T1000 (cell line): ENCODE results near the gene DCAF17.
"Not testable (repeated sequence)": the region's sequence is repeated elsewhere in the genome, so short reads cannot be mapped to it uniquely, and the experiment has no call there.

Experiments
- DNase-seq: peaks from one replicate; lab custom pipeline; 2025; ENCODE audit warnings: mixed read lengths; lab: John Stamatoyannopoulos, UW

The DCAF17 gene

DNA sequence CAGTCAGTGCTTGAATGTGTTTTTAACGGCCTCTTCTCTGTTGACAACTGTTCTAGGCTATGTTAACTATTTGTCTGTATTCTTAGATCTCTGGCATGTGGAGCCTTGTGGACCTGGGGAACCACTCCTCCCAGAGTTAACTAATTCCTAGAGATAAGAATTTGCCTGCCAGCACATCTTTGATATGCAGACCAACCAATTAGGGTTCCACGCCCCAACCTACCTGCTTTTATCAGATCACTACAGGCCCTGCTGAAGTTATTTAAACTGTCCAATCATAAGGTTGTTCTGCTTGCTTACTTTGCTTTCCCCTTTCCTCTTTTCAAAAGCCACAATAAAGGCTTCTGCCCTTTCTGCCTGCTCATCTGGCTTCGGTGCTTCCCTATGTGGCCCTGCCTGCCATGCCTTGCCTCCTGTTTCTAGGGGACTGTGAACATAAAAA, 79.7 kb downstream of the DCAF17 start:
- DNase-seq: no peak

DNA sequence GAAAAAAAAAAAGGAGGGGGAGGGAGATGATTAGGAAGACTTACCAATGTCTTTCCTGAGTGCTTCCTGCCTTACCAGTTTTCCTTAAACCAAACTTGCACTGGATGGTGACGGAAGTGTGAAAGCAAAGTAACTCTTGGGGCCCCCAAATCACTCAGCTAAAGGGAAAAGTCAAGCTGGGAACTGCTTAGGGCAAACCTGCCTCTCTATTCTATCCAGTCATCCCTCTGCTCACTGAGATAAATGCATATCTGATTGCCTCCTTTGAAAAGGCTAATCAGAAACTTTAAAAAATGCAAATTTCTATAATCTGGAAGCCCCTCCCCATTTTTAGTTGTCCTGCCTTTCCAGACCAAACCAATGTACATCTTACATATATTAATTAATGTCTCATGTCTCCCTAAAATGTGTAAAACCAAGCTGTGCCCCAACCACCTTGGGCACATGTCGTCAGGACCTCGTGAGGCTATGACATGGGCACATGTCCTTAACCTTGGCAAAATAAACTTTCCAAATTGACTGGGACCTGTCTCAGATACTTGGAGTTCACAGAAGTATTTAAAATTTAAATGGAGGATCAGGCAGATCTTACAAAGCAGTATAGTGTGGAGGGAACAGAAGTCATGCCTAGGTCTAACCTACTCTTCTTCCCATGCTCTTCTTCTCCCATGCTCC, 81.0 kb downstream of the DCAF17 start:
- no peak for DNase-seq

DNA sequence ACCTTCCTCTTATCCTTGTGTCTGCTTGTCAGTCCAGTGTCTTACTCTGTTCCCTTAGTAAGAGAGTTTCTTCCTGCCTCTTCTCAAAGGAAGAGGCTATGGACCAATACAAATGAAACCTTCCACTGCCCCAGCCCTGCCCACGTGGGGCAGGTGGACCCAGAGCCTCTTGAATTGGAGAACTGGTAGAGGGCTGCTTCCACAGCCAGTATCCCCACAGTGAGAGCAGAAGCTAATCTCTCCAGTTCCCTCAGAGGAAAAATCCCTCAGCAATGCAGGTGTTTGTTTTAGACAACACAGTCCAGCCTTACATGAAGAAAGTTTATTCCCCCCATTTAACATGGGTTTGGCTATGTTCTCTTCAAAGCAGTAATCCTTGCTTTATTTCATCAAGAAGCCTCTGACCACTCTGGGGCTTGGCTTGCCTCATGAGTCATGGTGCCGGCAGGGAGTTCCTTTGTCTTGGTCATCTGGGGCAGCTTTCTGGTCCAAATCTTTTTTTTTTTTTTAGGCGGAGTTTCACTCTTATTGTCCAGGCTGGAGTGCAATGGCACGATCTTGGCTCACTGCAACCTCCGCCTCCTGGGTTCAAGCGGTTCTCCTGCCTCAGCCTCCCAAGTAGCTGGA, 81.8 kb downstream of the DCAF17 start:
- no peak for DNase-seq

DNA sequence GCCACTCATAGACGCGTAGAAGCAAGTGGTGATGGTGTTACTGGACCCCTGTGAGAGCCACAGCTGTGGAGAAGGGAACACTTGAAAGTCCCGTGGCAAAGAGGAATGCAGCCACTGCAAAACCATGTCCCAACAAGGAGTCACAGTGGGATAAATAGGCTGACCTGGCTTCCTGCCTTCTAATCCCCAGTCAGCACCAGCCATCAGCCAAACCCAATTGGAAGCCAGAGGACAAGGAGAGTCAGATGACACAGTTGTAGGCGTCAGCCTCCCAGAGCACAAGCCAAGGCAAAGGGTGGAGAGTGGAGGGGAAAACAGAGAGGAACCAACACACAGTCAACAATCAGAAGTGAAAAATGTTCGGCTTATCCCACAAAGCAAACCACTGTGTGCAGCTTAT, 82.8 kb downstream of the DCAF17 start:
- DNase-seq: no peak

DNA sequence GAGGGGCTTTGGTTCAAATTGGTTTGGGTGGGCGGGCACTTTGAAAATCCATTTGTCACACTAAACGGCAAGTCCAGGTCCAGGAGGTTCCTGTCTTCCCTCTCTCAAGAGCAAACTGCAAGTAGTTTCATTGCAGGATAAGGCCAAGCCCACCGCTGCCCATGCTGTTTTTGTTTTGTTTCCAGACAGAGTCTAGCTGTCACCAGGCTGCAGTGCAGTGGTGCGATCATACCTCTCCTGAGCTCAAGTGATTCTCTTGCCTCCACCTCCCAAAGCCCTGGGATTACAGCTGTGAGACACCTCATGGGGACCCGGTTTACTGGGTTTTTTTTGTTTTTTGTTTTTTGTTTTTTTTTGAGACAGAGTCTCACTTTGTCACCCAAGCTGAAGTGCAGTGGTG, 86.4 kb downstream of the DCAF17 start:
- no peak for DNase-seq

DNA sequence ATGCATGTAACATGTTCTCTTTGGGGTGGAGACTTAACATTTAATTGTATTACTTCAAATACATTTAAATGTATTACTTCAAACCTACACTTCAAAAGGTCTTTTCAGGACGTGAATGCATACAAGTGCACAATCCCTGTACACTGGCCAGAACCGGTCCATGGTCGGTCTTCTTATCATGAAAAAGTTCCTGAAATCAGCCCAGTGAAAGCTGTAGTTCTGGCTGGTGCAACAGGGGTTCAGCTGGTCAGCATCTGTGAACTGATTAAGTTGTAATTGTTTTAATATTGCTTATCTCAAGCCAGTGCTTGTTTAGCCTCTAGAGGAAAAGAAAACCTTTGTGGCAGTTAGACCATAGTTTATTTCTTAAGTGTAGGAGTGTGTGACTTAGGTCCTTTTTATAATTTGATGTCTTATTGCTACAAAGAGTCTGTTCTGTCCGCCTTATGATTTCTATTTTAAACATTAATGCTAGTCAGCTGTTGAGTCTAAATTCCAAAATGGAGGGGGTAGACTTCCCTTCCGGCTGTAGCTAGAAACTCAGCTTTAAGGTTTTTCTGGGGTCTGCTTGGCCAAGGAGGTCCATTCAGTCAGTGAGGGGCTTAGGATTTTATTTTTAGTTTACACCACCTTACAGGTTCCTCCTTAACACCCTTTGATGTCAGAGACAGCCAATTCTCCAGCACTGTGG, 87.5 kb downstream of the DCAF17 start:
- no peak for DNase-seq

DNA sequence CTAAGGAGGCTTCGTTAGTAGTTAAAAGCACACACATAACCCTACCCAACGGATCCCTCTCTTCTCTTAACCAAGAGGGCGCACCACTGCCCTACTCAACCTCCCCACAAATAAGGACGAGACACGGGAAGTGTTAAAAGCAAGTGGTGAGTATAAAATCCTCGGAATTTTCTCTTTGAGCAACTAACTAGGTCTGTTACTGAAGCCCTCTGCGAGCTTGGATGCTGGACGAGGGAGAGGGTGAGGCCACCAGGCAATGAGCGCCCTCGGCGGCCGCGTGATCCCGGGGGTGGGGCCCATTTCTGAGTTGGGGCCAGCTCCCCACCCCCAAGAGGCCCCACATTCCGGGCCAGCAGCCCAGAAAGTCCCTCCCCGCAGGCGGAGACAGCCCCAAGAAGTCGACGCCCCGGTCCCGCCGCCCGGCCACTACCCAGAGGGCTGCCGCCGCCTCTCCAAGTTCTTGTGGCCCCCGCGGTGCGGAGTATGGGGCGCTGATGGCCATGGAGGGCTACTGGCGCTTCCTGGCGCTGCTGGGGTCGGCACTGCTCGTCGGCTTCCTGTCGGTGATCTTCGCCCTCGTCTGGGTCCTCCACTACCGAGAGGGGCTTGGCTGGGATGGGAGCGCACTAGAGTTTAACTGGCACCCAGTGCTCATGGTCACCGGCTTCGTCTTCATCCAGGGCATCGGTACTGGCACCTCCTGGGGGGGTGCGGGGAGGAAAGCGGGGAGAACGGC, 88.2 kb downstream of the DCAF17 start, which contains the start of gene CYBRD1:
CYBRD1 (plus strand) TSS at position 423 of the 736 bp plus-strand sequence; CDS start at position 495, 72 bp downstream.
- peak; percentile 61 for DNase-seq

DNA sequence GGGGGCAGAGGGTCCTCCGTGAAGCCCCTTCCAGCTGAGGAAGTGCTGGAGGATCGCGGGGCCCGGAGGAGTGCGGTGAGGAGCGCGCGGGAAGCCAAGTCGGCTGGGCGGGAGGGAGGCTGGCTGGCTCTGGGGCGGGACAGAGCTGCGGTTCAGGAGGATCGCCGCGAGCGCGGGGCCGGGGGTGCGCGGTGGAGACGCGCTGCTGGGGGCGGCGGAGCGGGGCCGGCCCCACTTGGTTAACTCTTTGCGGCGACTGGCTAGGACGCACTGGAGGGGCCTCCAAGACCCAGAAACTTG, 88.7 kb downstream of the DCAF17 start:
- DNase-seq: no peak

DNA sequence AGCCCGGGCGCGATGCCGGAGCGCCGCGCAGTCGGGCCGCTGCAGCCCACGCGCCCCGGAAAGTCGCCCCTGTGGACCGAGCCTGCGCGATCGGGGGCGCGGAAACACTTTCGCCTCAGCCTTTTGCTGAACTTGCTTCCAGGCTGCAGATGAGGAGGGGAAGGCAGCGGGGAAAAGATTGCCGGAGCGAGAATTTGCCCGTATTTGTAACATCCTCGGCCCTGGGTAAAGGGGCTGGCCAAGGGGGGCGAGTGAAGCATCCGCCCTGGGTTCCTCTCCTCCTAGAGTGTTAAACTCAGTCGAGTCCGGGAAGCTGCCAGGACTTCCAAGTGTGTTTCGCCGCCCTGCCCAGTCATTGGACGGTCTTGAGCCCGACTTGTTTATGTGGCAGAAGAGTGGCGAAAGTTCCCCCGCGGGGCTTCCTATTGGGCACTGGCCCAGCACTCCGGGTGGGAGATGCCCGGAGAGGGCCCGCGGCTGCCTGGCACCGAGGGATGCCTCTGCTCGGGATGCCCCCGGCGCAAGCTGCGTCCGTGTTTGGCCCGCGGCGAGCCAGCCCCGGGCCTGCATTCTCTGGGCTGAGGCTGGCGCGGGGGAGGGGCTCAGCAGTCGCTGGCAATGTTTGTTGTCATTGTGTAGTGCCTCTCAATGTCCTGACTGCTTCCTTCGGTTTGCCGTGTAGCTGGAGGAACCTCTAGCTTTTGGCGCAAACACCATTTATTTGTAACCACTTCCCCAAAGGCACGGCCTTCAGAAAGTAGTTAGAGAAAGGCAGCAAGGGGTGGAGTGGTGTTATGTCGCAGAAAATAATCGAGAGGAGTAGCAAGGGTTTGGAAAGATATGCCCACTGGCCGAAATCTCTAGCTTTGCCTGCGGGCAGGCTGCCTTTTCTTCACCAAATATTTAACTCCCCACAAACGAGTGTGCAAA, 89.3 kb downstream of the DCAF17 start:
- DNase-seq: peak; percentile 66

DNA sequence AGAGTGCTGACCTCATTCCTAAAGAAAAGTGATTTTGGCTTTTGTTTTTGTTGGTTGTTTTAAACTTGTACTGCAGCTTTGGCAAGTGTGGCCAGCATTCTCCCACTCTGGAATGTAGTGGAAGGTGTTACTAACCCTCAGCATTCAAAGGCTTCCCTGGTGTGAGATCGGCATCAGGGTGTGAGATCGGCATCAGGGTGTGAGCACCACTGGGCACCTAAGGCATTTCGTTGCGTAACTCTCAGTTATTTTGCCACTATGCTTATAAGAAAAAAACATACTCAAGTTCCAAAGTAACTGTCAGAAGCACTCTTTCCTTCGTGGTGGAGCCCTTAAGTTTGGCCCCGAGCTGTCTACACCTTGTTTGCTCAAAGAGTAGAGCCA, 90.0 kb downstream of the DCAF17 start:
- DNase-seq: no peak

DNA sequence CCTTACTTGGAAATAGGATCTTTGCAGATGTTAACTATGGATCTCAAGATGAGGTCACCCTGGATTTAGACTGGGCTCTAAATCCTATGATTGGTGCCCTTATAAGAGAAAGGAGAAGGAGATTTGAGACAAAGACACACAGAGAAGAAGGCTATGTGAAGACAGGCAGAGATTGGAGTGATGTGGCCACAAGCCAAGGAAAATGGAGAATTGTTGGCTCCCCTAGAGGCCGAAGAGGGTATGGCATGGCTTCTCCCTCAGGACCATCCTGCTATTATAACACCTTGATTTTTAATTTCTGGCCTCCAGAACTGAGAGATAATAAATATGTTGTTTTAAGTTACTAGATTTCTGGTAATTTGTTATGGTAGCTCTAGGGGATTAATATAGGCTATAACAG, 95.9 kb downstream of the DCAF17 start:
- no peak for DNase-seq

DNA sequence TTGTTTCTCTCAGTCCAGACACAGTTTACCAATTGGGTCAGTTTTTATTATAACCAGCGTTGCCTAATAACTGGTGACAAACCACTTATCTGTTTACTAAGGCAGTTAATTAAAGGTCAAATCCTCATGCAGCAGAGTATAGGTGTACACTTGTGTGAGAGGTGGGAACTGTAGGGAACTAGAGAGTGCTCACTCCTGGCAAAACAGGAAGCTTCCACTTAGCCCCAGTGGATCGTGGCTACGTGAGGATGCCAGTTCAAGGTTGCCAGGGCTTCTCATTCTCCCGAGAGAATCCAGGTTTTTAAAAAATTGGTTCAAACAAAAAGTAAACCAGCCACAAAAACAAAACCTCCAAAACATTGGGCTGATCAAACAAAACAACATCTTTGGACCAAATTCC, 96.4 kb downstream of the DCAF17 start:
- no peak for DNase-seq

DNA sequence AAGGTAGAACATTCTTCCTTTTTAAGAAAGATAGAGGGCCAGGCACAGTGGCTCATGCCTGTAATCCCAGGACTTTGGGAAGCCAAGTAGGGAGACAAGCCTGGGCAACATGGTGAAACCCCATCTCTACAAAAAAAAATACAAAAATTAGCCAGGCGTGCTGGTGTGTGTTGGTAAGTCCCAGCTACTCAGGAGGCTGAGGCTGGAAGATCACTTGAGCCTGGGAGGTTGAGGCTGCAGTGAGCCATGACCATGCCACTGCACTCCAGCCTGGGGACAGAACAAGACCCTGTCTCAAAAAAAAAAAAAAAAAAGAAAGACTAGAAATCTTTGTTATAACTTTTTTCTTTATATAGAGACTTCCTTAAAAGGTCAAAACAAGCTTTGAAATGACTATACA, 96.8 kb downstream of the DCAF17 start:
- DNase-seq: not testable (repeated sequence)

DNA sequence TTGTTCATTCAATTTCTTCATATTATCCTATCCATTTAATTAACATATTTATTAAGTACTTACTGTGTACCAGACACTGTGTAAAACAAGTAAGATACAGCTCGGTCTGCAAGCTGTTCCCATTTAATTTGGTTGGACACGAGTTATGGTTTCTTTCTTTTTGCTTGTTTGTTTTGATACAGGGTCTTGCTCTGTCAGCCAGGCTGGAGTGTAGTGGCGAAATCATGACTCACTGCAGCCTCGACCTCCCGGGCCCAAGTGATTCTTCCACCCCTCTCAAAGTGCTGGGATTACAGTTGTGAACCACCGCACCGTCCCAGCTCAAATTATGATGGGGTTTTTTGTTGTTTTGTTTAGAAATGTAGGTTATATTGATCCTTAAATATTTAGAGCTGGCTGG, 97.3 kb downstream of the DCAF17 start:
- DNase-seq: no peak

DNA sequence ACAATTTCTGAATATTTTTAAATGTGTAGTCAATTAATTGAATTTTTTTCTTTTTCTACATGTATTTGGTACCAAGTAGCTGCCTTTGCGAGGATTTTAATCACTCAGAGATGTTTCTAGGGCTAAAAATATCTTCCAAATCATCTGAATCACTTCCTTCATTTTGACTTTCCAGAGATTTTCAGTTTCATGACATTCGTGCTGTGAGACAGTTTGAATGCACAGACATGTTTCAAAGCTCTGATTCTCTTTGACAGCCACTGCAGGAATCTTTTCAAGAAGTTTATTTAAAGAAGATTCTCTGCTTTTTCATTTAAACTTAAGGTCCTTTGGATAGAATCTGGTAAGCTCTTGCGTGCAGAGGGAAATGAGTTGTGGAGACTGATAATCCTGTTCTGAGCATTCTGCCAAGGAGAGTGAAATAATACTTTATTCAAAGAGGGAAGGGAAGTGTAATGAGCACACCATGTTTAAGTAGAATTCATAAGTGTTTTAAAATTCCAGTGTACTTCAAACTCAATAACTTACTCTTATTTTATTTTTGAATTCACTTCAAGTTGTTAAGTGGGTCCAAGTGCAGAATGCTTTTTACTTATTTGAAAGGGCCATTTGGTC, 97.9 kb downstream of the DCAF17 start:
- no peak for DNase-seq

DNA sequence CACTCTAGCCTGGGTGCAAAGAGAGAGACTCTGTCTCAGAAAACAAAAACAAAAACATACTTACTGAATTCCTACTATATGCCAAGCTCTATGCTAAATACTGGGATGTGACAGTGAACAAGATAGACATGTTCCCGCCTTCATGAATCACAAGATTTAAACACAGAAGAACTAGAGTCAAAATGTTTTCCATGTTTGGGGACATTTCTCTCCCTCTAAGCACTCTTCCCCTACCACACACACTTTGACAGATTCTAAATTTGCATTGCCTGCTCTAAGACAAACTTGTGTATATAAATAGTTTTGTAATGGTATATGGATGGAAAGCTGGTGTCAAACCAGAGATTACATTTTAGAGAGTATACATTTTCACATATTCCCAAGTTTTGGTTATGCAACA, 99.3 kb downstream of the DCAF17 start:
- no peak for DNase-seq
